ENCODE results near the gene PRG3. TPM values are rescaled to one million over a fixed set of nuclear protein-coding genes. Genes with fewer than 3 reads are reported as not detected.

PRG3 gene
- total RNA-seq, 1 experiment from 2014 or later: not detected

DNA sequence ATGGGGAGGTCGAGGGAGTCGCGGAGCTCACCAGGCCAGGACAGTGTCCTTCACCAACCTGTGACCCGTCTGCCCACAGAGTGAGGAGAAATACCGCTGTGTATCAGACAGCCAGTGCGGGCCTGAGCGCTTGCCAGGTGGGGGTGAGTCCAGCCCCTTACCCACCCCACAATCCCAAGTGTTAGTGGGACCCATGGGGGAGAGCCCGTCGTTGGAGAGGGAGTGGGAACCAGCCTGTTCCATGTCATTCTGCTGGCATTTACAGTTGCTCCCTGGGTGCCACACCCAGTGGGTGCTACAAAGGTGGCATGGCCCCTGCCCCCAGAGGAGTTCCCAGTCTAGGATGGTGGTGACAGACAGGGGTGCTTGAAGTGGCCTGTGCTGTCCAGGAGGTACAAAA, 33.6 kb downstream of the PRG3 start (continued):
- TF ChIP-seq, protein P1, sequence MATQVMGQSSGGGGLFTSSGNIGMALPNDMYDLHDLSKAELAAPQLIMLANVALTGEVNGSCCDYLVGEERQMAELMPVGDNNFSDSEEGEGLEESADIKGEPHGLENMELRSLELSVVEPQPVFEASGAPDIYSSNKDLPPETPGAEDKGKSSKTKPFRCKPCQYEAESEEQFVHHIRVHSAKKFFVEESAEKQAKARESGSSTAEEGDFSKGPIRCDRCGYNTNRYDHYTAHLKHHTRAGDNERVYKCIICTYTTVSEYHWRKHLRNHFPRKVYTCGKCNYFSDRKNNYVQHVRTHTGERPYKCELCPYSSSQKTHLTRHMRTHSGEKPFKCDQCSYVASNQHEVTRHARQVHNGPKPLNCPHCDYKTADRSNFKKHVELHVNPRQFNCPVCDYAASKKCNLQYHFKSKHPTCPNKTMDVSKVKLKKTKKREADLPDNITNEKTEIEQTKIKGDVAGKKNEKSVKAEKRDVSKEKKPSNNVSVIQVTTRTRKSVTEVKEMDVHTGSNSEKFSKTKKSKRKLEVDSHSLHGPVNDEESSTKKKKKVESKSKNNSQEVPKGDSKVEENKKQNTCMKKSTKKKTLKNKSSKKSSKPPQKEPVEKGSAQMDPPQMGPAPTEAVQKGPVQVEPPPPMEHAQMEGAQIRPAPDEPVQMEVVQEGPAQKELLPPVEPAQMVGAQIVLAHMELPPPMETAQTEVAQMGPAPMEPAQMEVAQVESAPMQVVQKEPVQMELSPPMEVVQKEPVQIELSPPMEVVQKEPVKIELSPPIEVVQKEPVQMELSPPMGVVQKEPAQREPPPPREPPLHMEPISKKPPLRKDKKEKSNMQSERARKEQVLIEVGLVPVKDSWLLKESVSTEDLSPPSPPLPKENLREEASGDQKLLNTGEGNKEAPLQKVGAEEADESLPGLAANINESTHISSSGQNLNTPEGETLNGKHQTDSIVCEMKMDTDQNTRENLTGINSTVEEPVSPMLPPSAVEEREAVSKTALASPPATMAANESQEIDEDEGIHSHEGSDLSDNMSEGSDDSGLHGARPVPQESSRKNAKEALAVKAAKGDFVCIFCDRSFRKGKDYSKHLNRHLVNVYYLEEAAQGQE (IDR thresholded peaks at IDR 0.05; ENCODE audit: low read depth): no peak
- TF ChIP-seq ZNF274 (IDR thresholded peaks at IDR 0.05; ENCODE audit: low read depth, low read length) (no peak), RAD21 (IDR thresholded peaks at IDR 0.05; ENCODE audit: low read depth) (no peak)

DNA sequence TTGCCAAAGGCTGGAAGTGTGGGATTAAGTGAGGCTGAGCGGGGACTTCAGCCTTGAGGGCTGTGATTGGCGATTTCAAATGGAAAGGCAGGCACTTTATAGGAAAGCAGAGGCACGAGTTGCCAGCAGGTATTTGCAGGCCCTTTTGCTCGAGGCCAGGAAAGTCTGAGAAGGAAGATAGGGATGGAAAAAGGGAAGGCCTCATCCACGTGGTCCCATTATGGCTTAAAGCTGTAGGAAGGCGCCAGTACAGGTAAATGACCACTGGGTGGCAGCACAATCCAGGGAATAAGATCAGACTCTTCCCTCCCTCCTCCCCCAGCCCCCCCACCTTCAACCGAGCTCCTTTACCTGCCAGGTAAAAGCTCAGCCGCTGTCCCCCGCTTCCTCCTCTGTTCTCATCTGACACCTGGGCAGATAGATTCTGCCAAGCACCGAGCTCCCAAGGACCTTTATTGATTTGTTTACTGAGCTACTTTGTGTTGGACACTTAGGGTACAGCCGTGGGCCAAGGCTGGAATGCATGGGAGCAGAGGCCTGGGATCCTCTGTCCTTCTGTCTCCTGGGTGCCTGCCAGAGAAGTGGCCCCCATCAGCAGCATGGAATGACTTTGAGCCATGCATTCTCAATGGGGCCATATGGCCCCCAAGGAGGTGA, 35.3 kb downstream of the PRG3 start:
- RAD21 ChIA-PET (ENCODE audit: low non-redundant PET in 1 of 2, low total read pairs in 2 of 2, uncharacterized antibody in 2 of 2, unreplicated experiment in 2 of 2): interaction anchor here (0.6 to 1.2 kb wide), 5 partner anchors 112 to 317 kb away, joined by 3 to 6 read pairs (median 4); no protein-coding TSS in a partner anchor
- peak overlapping the region; percentile 86 for H2AFZ ChIP-seq (ENCODE audit: low read depth, low read length, poor library complexity, severe bottlenecking)
- intact Hi-C loops (cut with micrococcal nuclease): loop anchor here (1.0 to 5.0 kb wide), 6 partner anchors 112 to 1167 kb away; no protein-coding TSS in a partner anchor
- no peaks in the 10 kb centered on the region for H4K20me1 ChIP-seq (ENCODE audit: insufficient read depth)
- DNase-seq (ENCODE audit: low read depth, low spot score) (peak; percentile 76), ATAC-seq (peak; percentile 84)
- H3K4me1 ChIP-seq (ENCODE audit: control insufficient read depth in 1 of 2, insufficient read depth in 2 of 2, low read length in 2 of 2): peaks cover 3 to 19% of the 10 kb centered on the region in 2 experiments; a peak in 3 of 4 replicates
- TF ChIP-seq, protein P2, sequence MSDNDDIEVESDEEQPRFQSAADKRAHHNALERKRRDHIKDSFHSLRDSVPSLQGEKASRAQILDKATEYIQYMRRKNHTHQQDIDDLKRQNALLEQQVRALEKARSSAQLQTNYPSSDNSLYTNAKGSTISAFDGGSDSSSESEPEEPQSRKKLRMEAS (IDR thresholded peaks at IDR 0.05): peak; percentile 89
- TF ChIP-seq FOSL1 (IDR thresholded peaks at IDR 0.05; ENCODE audit: low read depth) (no peak), ZFX (IDR thresholded peaks at IDR 0.05) (peak; percentile 74), RAD21 (IDR thresholded peaks at IDR 0.05; ENCODE audit: low read depth) (peak; percentile 74), CTCF (IDR thresholded peaks at IDR 0.05 in 2 of 3, conservative IDR thresholded peaks at IDR 0.05 in 1 of 3; ENCODE audit: borderline replicate concordance in 1 of 3, insufficient read depth in 1 of 3, low read depth in 2 of 3, low read length in 2 of 3) (peak; percentile 44 to 69 (median 67); a peak in 5 of 6 replicates), JUND (IDR thresholded peaks at IDR 0.05) (no peak), EGR1 (IDR thresholded peaks at IDR 0.05; ENCODE audit: low read depth) (no peak)
- TF ChIP-seq, protein P3, sequence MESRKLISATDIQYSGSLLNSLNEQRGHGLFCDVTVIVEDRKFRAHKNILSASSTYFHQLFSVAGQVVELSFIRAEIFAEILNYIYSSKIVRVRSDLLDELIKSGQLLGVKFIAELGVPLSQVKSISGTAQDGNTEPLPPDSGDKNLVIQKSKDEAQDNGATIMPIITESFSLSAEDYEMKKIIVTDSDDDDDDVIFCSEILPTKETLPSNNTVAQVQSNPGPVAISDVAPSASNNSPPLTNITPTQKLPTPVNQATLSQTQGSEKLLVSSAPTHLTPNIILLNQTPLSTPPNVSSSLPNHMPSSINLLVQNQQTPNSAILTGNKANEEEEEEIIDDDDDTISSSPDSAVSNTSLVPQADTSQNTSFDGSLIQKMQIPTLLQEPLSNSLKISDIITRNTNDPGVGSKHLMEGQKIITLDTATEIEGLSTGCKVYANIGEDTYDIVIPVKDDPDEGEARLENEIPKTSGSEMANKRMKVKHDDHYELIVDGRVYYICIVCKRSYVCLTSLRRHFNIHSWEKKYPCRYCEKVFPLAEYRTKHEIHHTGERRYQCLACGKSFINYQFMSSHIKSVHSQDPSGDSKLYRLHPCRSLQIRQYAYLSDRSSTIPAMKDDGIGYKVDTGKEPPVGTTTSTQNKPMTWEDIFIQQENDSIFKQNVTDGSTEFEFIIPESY (IDR thresholded peaks at IDR 0.05; ENCODE audit: extremely low read depth, insufficient replicate concordance, low read length): no peak
- CTCF ChIA-PET: interaction anchor here (0.6 to 2.1 kb wide), 34 partner anchors 10 to 1813 kb away, joined by 3 to 33 read pairs (median 3); partner anchors contain the start of genes MED19, SSRP1, TMX2 and TNKS1BP1
- no TSS peak for BruUV-seq (replicated peaks)
- no peaks in the 10 kb centered on the region for H3K9me2 ChIP-seq (ENCODE audit: insufficient read depth)
- peak overlapping the region; percentile 32 for H3K4me2 ChIP-seq (ENCODE audit: low read length)
- POLR2A ChIA-PET: interaction anchor here (0.6 to 1.0 kb wide), 4 partner anchors 113 to 1430 kb away, joined by 3 to 5 read pairs (median 4); no protein-coding TSS in a partner anchor
- no peaks in the 10 kb centered on the region for H3K36me3 ChIP-seq (ENCODE audit: control insufficient read depth in 1 of 2, insufficient read depth in 2 of 2, low read length in 2 of 2)
- peak overlapping the region; percentile 29; the same call in 1 of the 2 replicates for H3K9ac ChIP-seq (ENCODE audit: low read length)
- H3K9me3 ChIP-seq (ENCODE audit: control insufficient read depth in 1 of 2, insufficient read depth in 1 of 2, low read depth in 1 of 2, low read length in 2 of 2): no peaks in the 10 kb centered on the region
- no peak overlapping the region for H3K27ac ChIP-seq (ENCODE audit: low read depth, low read length)
- H3K79me2 ChIP-seq (ENCODE audit: insufficient read depth, low read length): no peaks in the 10 kb centered on the region
- no peaks in the 10 kb centered on the region for H3K27me3 ChIP-seq (ENCODE audit: insufficient read depth, low read length)
- H3K4me3 ChIP-seq (replicated peaks in 1 of 2; ENCODE audit: low read depth in 1 of 2, low read length in 2 of 2): no peak overlapping the region
